GM12878 (cell line): ENCODE data around the gene RGL1. TPM values are rescaled to one million over a fixed set of nuclear protein-coding genes. Genes with fewer than 3 reads are reported as not detected.

Source experiments
- E4F1 ChIP-seq: fragments of 450-650 bp; IDR thresholded peaks from 2 replicates; pipeline ENCODE4 v1.6.1; 2018; ENCODE audit warnings: borderline replicate concordance, mild to moderate bottlenecking; ENCODE audit not compliant: partially characterized antibody
- MEF2B ChIP-seq: fragments of 450-650 bp; IDR thresholded peaks from 2 replicates; pipeline ENCODE4 v1.6.1; 2018; ENCODE audit warnings: mild to moderate bottlenecking, moderate library complexity; ENCODE audit not compliant: partially characterized antibody, poor library complexity, severe bottlenecking
- NFIC ChIP-seq: IDR thresholded peaks from 2 replicates; pipeline ENCODE4 v1.6.1; 2012; ENCODE audit warnings: low read depth, mild to moderate bottlenecking, inconsistent platforms, low read length, moderate library complexity
- NFXL1 ChIP-seq: fragments of 450-650 bp; IDR thresholded peaks from 2 replicates; pipeline ENCODE4 v1.6.1; 2017; ENCODE audit warnings: antibody characterized with exemption, mild to moderate bottlenecking, borderline replicate concordance
- NR2C1 ChIP-seq: fragments of 450-650 bp; IDR thresholded peaks from 2 replicates; pipeline ENCODE4 v1.6.1; 2017; ENCODE audit warnings: antibody characterized with exemption, mild to moderate bottlenecking, moderate library complexity
- SKIL ChIP-seq: fragments of 450-650 bp; IDR thresholded peaks from 2 replicates; pipeline ENCODE4 v1.6.1; 2017; ENCODE audit warnings: mild to moderate bottlenecking, low read depth, inconsistent platforms; ENCODE audit not compliant: poor library complexity, severe bottlenecking
- TCF12 ChIP-seq: IDR thresholded peaks from 2 replicates; pipeline ENCODE4 v1.6.1; 2011; ENCODE audit warnings: low read depth, mild to moderate bottlenecking, low read length
- USF2 ChIP-seq: IDR thresholded peaks from 2 replicates; pipeline ENCODE4 v1.6.1; 2011; ENCODE audit warnings: low read depth, low read length, improper control_type of control experiment, borderline replicate concordance
- polyA plus RNA-seq, 11 experiments: library from polyadenylated mRNA; depleted of rRNA in 4 of 11; unstranded in 6 of 11; stranded (reverse) in 5 of 11; fragments of >200 nt; fragmentation: Nextera tagmentation in 4 of 11; fragmentation: Illumina TruSeq in 1 of 11; extraction: Ambion mirVana in 4 of 11; extraction: Trizol in 1 of 11; gene quantifications; 1 replicate in 1 of 11; 2 replicates in 10 of 11; pipeline versions ENCODE4 v1.2.1 to v1.2.3, GENCODE V29; 2011 to 2016; ENCODE audit warnings: inconsistent platforms in 2 of 11, missing spikeins in 2 of 11, low read depth in 1 of 11
- total RNA-seq, 4 experiments: library from RNA; depleted of rRNA in 3 of 4; stranded (reverse); fragments of >200 nt in 3 of 4; fragmentation: Illumina TruSeq in 1 of 4; extraction: Trizol in 1 of 4; gene quantifications; 2 replicates each; pipeline versions ENCODE4 v1.2.1 to v1.2.3, GENCODE V29; 2013 to 2021

RGL1 gene
- total and polyA plus RNA-seq, 10 of the 15 experiments (the other 5 are each of a cell fraction or from before 2014, with no cell fraction given): 8.1 to 25.0 (median 19.0) TPM

- TF ChIP-seq E4F1 (no peak), MEF2B (no peak), SKIL (no peak), NFXL1 (no peak), USF2 (no peak), NR2C1 (no peak), TCF12 (no peak), NFIC (no peak)
Measured at GRCh38 chr1:183965726-183966125, 160.8 kb downstream of the RGL1 start (continued).
